Stomach smooth muscle (tissue), 2 donors: ENCODE measurements around the gene PRDM7.
"Not testable (repeated sequence)": the region's sequence is repeated elsewhere in the genome, so short reads cannot be mapped to it uniquely, and the experiment has no call there.

ENCODE experiments used
- H3K27ac ChIP-seq: one replicate; pipeline ENCODE4 v1.7.0; 2013; ENCODE audit warnings: mild to moderate bottlenecking, low read length, inconsistent platforms
- H3K27me3 ChIP-seq, 2 donors: one replicate each; pipeline ENCODE4 v1.7.0; 2013; ENCODE audit warnings: low read length in 2 of 2; ENCODE audit not compliant: insufficient read depth in 2 of 2, control insufficient read depth in 1 of 2
- H3K36me3 ChIP-seq, 2 donors: one replicate each; pipeline ENCODE4 v1.7.0; 2013; ENCODE audit warnings: low read length in 2 of 2; ENCODE audit not compliant: control insufficient read depth in 2 of 2, insufficient read depth in 2 of 2
- H3K4me1 ChIP-seq: one replicate; pipeline ENCODE4 v1.7.0; 2013; ENCODE audit warnings: low read length; ENCODE audit not compliant: control insufficient read depth, insufficient read depth
- H3K4me3 ChIP-seq, 2 donors: one replicate each; pipeline ENCODE4 v1.7.0; 2013; ENCODE audit warnings: low read length in 2 of 2
- H3K9ac ChIP-seq, 2 donors: one replicate each; pipeline ENCODE4 v1.7.0; 2013; ENCODE audit warnings: low read length in 2 of 2, mild to moderate bottlenecking in 1 of 2
- H3K9me3 ChIP-seq, 2 donors: one replicate each; pipeline ENCODE4 v1.7.0; 2013; ENCODE audit warnings: low read length in 2 of 2; ENCODE audit not compliant: control insufficient read depth in 2 of 2
- donor health status: healthy.
- donor health status: Pancreatic carcinoma.

The PRDM7 gene

GRCh38 chr16:90097010-90097684 lies 20.0 kb upstream of the PRDM7 start:
- H3K4me1 ChIP-seq, H3K9ac ChIP-seq, H3K36me3 ChIP-seq, H3K27me3 ChIP-seq, H3K27ac ChIP-seq, H3K4me3 ChIP-seq, H3K9me3 ChIP-seq: not testable (repeated sequence)

GRCh38 chr16:90094791-90095190 lies 17.7 kb upstream of the PRDM7 start:
- H3K4me3 ChIP-seq, H3K36me3 ChIP-seq, H3K9me3 ChIP-seq, H3K27ac ChIP-seq, H3K9ac ChIP-seq, H3K27me3 ChIP-seq, H3K4me1 ChIP-seq: not testable (repeated sequence)

- not testable (repeated sequence) for H3K27ac ChIP-seq, H3K9ac ChIP-seq, H3K4me1 ChIP-seq, H3K27me3 ChIP-seq, H3K4me3 ChIP-seq, H3K36me3 ChIP-seq, H3K9me3 ChIP-seq
These were observed 17.2 kb upstream of the PRDM7 start for GRCh38 chr16:90094296-90094695.

GRCh38 chr16:90093799-90094198 lies 16.7 kb upstream of the PRDM7 start:
- not testable (repeated sequence) for H3K9me3 ChIP-seq, H3K27me3 ChIP-seq, H3K36me3 ChIP-seq, H3K4me1 ChIP-seq, H3K9ac ChIP-seq, H3K4me3 ChIP-seq, H3K27ac ChIP-seq

GRCh38 chr16:90092781-90093180 lies 15.7 kb upstream of the PRDM7 start:
- not testable (repeated sequence) for H3K4me1 ChIP-seq, H3K27ac ChIP-seq, H3K9ac ChIP-seq, H3K27me3 ChIP-seq, H3K36me3 ChIP-seq, H3K4me3 ChIP-seq, H3K9me3 ChIP-seq

DNA sequence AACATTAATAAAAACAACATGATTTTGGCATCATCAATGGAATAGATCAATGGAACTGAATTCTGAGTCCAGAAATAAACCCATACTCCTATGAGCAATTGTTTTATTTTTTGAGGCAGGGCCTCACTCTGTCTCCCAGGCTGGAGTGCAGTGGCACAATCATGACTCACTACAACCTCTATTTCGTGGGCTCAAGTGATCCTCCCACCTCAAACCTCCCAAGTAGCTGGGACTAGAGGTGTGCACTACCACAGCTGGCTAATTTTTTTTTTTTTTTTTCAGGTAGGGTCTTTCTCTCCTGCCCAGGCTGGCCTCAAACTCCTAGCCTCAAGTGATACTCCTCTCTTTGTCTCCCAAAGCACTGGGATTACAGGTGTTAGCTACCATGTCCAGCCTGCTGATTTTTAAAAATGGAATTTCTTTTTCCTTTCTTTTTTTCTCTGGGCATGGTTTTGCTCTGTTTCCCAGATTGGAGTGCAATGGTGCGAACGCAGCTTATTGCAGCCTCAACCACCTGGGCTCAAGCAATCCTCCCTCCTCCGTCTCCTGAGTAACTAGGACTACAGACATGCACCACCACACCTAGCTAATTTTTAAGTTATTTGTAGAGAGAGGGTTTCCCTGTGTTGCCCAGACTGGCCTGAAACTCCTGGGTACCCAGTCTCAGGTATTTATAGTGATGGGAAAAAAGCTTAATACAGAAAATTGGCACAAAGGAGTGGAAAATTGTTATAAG lies 7.3 kb upstream of the PRDM7 start:
- Histone ChIP-seq H3K4me3 (no peak overlapping the region), H3K4me1 (peaks cover 3% of the 10 kb centered on the region), H3K27me3 (no peaks in the 10 kb centered on the region), H3K9me3 (no peaks in the 10 kb centered on the region), H3K9ac (no peak overlapping the region), H3K36me3 (no peaks in the 10 kb centered on the region), H3K27ac (no peak overlapping the region)

DNA sequence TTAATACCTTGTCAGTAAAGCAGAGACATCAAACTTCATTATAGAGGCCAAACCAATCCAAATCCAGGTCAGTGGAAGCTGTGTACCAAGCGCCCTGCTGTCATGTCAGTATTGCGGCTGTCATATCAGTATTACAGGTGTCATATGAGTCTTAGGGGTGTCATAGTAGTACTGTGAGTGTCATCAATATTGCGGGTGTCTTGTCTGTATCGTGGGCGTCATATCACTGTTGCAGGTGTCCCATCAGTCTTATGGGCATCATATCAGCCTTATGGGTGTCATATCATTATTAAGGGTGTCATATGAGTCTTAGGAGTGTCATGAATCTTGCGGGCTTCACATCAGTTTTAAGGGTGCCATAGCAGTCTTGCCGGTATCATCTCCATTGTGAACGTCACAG lies 6.0 kb upstream of the PRDM7 start:
- no peaks in the 10 kb centered on the region for H3K27me3 ChIP-seq
- H3K9ac ChIP-seq, result no peak overlapping the region
- no peak overlapping the region for H3K27ac ChIP-seq
- H3K9me3 ChIP-seq, result no peaks in the 10 kb centered on the region
- H3K36me3 ChIP-seq, result no peaks in the 10 kb centered on the region
- peaks cover 3% of the 10 kb centered on the region for H3K4me1 ChIP-seq
- H3K4me3 ChIP-seq, result no peak overlapping the region

- Histone ChIP-seq H3K27me3 (no peaks in the 10 kb centered on the region), H3K4me1 (peaks cover 11% of the 10 kb centered on the region), H3K9me3 (no peaks in the 10 kb centered on the region), H3K9ac (no peak overlapping the region), H3K27ac (peak overlapping the region; percentile 49), H3K36me3 (no peaks in the 10 kb centered on the region), H3K4me3 (no peak overlapping the region)
These were observed 4.5 kb upstream of the PRDM7 start for GRCh38 chr16:90081606-90081970.

DNA sequence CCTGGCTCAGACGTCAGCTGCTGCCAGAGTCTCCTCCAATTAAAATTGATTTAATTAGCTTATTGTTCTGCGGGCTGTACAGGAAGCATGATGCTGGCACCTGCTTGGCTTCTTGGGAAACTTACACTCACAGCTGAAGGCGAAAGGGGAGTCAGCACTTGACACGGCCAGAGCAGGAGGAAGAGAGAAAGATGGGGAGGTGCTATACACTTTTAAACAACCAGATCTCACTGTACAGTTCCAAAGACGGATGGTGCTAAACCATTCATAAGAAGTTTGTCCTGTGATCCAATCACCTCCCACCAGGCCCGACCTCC lies 1.4 kb upstream of the PRDM7 start:
- Histone ChIP-seq H3K4me1 (peaks cover 11% of the 10 kb centered on the region), H3K4me3 (no peak overlapping the region), H3K27ac (no peak overlapping the region), H3K9ac (no peak overlapping the region), H3K36me3 (no peaks in the 10 kb centered on the region), H3K9me3 (no peaks in the 10 kb centered on the region), H3K27me3 (peaks cover 0 to 3% of the 10 kb centered on the region in 2 donors)

GRCh38 chr16:90077757-90078578 lies 837 bp upstream of the PRDM7 start:
- Histone ChIP-seq H3K9ac (peak overlapping the region; percentile 42 to 56), H3K9me3 (no peaks in the 10 kb centered on the region), H3K4me1 (peaks cover 11% of the 10 kb centered on the region), H3K4me3 (peak overlapping the region; percentile 35 to 70), H3K27ac (peak overlapping the region; percentile 53), H3K36me3 (no peaks in the 10 kb centered on the region), H3K27me3 (peaks cover 0 to 3% of the 10 kb centered on the region in 2 donors)
